ENCODE measurements around the gene ZDBF2.

DNA sequence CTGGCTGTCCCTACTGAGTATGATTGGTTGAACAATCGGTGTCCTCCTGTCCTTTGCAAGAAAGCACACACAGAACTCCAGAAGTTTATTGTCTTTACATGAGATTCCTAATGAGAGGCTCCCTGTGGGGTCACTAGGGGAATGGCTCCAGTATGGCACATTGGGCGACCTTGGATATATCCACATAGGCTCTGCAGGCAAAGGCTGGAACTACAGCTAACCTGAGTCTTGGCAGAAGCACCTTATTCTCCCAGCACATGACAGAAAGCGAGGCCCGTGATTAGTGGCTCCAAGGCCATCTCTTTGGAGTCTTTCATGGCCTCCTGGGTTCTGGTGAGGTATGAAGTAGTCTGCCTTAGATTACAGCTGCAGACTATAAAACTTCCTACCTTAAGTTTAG is 49.0 kb downstream of the ZDBF2 start:
- no peak for TF ChIP-seq REST (IDR thresholded peaks at IDR 0.05; ENCODE audit: insufficient read depth in 1 of 2, low read depth in 2 of 2, low read length in 2 of 2)
- TF ChIP-seq TAF1 (IDR thresholded peaks at IDR 0.05; ENCODE audit: borderline replicate concordance, insufficient read depth, low read length): no peak
- TF ChIP-seq FOXP2 (optimal IDR thresholded peaks at IDR 0.05; ENCODE audit: borderline replicate concordance, extremely low read depth, extremely low read length, insufficient read depth): no peak

All from PFSK-1 (cell line).